Measurements from ENCODE around the gene WRAP73.

The WRAP73 gene, protein sequence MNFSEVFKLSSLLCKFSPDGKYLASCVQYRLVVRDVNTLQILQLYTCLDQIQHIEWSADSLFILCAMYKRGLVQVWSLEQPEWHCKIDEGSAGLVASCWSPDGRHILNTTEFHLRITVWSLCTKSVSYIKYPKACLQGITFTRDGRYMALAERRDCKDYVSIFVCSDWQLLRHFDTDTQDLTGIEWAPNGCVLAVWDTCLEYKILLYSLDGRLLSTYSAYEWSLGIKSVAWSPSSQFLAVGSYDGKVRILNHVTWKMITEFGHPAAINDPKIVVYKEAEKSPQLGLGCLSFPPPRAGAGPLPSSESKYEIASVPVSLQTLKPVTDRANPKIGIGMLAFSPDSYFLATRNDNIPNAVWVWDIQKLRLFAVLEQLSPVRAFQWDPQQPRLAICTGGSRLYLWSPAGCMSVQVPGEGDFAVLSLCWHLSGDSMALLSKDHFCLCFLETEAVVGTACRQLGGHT

DNA sequence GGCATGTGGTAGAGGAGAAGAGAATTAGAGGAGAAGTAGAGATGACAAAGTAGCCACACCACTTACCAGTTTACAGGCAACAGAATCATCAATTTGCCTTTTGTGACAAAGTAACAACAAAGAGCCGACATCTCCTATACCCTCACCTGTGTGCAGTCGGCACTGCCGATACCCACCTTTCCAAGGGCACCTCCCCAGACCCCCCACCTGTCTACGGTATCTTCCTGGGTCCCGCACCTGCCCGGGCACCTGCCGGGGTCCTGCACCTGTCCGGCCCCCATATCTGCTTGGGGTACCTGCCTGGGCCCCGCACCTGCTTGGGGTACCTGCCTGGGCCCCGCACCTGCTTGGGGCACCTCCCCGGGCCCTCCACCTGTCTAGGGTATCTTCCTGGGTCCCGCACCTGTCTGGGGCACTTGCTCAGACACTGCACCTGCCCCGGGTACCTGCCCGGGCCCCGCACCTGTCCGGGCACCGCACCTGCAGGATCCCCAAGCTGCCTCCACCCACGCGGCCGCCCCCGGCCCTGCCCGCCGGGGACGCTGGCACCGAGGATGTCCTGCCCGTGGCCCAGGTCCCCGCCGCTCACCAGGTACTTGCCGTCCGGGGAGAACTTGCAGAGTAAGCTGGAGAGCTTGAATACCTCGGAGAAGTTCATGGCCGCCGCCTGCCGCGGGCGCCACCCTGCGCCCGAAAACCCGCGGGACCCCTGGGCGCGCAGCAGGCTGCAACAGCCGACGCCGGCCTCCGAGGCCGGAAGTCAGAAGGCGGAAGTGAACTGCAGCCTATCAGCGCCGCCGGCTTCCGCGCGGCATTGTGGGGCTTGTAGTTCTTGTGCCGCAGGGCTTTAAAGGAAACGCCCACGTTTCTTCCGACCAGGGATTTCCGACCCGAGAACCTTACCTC lies at the start of gene WRAP73:
Gene WRAP73, minus strand, starts transcription at position 762 of the 906 bp plus-strand sequence. Its CDS starts 104 bp downstream, at position 658.
- peak; percentile 91 for DNase-seq (ENCODE audit: low spot score)

DNA sequence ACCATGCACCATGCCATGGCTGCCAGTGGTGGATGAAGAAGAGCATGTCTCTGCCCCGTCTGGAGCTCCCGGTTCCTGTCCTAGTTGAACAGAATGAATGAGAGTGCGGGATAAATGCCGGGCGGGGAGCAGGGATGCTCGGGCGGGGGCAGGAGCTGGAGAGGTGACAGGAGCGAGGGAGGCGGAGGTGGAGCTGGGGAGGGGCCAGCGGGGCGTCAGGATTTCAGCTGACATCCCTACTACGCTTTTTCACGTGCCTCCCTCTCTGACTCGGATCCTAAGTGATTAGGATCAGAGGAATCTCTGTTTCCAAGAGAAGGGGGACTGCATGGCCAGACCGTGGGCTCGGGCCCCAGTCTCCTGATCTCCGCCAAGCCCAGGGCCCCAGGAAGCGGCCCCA lies 49.7 kb upstream of the WRAP73 start:
- no peak for DNase-seq (ENCODE audit: low spot score)

DNA sequence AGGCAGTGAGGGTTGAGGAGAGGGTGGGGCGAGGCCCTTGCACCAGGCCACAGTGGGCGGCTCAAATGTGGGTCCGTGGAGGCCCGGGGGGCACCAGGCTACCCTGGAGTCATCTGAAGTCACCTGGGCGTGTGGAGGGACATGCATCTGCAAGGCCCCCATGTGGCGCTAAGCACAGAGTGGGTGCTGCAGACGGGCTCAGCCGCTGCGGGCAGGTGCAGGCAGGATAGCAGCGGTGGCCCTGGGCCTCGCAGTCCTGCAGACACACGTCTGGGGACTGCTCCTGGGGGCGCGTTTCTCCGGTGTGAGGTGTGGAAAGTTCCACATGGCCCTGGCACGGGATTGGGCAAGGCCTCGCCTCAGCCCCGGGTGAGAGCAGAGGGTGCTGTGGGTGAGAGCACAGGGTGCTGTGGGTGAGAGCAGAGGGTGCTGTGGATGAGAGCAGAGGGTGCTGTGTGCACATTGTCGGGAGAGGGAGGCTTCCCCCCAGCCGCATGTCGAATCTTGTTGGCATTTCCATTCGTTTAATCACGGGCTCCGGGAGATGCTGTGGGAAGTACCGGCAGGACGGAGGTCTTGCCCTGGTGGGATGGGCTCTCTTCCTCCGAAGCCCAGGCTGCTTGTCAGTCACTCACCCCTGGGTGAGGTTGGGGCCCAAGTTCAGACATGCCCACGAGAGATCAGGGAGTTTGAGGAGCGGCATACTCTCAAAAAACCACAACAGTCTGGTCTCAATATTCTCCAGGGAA lies 48.9 kb upstream of the WRAP73 start:
- DNase-seq (ENCODE audit: low spot score), result no peak

DNA sequence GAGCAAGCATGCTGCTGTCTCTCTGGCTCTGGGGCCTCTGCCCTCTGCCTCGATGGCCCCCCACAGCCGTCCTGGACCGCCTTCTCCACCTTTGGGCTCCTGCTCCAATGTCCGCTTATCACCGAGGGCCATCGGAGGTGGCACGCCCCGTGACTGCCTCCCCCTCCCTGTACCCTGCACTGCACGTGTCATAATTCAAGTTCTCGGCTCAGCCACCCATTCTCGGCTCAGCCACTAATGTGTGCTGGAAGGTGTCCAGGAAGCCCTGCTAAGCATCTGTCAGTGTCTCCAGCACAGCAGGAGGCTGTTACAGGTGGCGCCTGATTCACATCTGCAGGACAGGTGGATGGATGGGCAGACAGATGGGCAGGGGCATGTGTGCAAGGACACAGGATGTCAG lies 47.9 kb upstream of the WRAP73 start:
- no peak for DNase-seq (ENCODE audit: low spot score)

DNA sequence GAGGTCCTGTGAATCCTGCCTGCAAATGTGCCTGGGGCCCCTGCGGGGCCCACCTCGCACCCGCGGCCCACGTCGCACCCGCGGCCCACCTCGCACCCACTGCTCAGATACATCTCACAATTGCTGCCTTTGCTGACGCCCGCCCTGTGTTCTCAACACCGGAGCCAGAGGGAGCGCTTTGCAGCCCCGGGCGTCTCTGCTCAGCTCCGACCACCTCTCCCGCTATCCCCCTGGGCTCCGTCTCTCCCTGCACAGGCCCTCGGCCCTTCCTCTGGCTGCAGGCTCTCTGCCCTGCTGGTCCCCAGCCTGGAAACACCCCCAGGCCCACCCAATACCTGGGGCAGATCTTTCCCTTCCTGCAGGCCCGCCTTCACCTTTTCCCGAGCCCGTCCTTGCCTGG lies 47.2 kb upstream of the WRAP73 start:
- no peak for DNase-seq (ENCODE audit: low spot score)

DNA sequence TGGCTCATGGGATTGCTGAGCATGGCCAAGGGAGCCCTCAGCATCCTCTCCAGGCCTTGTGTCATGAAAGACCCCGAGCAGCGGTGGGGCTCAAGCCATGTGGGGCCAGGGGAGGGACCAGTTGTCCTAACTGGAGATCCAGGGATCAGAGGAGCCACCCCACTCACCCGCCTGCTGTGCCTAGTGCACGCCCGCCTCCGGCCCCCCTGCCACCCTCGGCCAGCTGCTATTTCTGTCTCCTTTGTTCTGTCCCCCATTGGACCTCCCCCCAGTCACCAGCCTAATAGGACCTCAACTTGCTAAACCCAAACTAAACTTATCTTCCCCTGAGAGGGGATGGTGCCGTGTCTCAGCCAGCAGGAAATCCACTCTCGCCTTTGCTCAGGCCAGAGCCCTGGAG lies 46.8 kb upstream of the WRAP73 start:
- DNase-seq (ENCODE audit: low spot score), result no peak

DNA sequence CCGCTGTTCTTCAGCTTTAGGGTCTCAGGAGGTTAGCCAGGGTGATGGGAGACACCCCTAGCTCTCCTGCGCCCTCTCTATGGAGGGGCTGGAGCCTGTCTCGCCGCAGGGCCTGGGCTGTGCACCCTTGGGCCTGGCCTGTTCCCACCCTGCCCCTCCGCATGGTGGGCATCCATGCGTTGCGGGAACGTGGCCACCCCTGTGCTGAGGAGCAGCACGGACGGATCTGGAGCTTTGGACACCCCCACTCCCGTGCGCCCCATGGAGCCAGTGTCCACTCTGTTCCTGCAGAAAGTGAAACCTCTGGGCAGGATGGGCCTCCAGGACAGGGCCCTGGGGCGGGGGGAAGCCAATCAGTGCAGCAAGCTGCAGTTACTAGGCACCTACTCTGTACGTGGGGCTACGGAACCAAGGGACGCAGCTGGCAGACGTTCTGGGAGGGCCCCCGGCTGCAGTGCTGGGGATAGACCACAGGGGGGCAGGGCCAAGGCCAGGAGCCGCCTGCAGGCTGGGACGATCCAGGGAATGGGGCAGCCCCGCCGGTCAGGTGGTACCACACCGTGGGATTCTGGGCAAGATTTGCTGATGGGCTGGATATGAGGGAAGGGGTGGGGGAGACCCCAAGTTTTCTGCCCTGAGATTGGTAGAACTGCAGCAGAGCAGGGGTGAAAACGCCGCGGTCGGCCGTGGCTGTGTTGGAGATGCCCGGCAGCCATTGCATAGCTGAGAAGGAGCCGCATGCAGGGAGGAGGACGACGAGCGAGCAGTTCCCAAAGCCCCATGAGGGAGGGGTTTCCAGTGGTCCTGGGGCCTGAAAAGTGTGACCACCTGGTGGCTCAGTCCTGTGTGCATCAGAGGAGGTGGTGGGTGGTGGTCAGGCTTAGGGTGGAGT lies 45.7 kb upstream of the WRAP73 start:
- DNase-seq (ENCODE audit: low spot score), result peak; percentile 7

DNA sequence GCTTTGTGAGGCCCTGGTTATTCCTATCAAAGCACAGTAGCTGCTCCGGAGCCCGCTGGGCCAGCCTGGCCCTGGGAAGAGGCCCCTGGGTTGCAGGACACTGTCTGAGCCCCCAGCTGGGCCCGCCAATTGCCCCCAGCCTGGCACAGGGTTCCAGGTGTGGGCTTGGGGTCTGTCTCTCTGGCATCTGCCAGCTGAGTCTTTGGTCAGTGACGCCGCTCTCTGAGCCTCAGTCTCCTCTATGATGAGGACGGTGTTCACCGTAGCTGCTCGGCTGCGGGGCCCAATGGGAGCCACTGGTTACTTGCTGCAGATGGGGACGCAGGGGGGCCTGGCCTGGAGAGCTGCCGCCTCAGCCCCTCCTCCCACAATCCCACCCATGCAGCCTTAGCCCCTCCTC lies 43.4 kb upstream of the WRAP73 start:
- no peak for DNase-seq (ENCODE audit: low spot score)

DNA sequence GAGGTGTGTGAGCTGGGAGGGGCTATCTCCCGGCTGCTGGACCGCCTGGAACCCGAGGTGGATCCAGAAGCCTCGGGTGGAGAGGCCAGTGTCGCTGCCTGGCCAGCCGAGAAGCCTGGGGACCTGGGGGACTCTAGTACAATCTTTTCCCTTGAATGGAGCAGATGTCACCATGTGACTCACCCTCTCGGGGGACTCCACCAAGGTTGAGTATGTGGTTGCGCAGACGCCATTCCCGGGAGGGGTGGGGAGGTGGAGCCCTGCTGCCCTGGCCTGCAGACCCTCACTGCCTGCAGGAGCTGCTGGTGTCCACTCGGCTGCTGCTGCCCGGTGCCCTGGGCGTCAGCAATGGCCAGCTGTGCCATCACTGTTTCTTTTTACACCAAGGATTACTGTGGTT lies 42.7 kb upstream of the WRAP73 start:
- DNase-seq (ENCODE audit: low spot score), result no peak

DNA sequence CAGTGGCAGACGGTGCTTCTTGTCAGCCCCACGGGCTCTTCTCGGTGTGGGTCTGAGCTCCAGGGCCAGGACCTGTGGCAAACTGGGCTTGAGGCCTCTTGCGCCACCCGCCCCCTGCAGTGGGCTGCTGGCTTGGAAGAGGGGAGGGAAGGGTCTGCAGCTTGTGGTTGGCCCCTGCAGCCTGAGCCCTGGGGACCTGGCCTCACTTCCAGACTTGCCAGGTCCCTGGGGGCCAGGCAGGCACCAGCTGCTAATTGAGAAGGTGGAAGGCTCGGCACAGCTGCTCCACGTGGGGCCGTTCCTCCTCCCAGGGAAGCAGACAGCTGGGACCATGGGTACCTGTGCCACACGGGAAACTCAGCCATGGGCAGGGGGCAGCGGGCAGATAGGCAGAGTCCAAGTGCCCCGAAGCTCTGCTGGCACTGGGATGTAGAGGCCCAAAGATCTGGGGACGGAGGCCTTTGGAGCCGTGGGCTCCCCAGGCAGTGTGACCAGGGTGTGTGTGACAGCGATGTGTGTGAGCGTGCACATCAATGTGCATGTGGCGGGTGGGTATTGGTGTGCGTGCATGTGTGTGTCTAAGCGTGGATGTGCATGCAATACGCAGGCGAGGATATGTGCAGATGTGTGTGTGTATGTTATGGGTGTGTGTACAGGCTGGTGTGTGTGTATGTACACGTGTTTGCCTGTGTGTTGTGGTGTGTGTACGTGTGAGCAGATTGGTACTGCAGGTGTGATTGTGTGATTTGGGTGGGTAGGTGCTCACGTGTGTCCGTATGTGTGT lies 41.7 kb upstream of the WRAP73 start:
- DNase-seq (ENCODE audit: low spot score), result no peak

DNA sequence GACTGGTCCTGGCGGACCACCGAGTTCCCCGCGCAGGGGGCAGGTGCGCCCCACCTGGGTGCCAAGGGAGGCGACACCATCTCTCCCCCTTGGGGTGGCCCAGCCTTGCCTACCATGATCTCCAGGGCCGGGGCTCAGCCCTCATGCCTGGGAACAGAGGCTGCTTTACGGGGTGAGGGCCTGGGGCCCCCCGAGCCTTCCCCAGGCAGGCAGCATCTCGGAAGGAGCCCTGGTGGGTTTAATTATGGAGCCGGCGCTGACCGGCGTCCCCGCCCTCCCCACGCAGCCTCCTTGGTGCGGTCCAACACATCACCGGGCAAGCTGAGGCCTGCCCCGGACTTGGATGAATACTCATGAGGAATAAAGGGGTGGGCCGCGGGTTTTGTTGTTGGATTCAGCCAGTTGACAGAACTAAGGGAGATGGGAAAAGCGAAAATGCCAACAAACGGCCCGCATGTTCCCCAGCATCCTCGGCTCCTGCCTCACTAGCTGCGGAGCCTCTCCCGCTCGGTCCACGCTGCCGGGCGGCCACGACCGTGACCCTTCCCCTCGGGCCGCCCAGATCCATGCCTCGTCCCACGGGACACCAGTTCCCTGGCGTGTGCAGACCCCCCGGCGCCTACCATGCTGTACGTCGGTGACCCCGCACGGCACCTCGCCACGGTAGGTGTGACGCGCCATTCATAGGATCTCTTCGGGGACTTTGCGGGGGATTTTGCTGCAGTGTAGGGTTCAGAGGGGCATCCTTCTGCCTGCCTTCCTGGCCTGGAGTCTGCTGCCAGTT lies 40.6 kb upstream of the WRAP73 start:
- DNase-seq (ENCODE audit: low spot score), result no peak

DNA sequence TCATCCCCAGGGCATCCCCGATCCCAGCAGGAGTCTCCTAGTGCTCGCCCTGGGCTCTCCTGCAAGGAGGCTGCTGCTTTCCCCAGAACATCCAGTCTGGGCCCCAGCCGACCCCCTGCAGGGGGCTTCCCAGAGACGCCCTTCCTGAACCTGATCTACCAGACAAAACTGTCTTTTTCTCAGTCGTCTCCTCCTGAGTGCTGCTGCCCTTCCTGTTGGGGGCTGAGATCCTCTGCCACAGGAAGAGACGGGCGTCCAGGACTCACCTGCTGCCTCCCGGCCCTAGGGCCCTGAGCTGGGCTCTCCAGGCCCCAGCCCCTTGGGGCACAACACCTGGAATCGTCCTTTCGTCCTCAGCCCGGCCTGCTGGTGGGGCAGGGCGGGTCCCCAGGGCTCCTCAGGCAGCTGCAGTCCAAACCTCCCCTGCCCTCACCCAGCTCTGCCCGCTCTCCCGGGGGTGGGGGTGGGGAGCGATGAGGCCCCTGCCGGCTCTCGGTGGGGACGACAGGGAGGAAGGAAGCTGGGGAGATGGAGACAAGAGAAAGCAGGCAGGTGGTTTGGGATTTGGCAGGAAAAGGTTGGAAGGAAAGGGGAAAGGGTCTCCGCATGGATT lies 39.3 kb upstream of the WRAP73 start:
- no peak for DNase-seq (ENCODE audit: low spot score)

DNA sequence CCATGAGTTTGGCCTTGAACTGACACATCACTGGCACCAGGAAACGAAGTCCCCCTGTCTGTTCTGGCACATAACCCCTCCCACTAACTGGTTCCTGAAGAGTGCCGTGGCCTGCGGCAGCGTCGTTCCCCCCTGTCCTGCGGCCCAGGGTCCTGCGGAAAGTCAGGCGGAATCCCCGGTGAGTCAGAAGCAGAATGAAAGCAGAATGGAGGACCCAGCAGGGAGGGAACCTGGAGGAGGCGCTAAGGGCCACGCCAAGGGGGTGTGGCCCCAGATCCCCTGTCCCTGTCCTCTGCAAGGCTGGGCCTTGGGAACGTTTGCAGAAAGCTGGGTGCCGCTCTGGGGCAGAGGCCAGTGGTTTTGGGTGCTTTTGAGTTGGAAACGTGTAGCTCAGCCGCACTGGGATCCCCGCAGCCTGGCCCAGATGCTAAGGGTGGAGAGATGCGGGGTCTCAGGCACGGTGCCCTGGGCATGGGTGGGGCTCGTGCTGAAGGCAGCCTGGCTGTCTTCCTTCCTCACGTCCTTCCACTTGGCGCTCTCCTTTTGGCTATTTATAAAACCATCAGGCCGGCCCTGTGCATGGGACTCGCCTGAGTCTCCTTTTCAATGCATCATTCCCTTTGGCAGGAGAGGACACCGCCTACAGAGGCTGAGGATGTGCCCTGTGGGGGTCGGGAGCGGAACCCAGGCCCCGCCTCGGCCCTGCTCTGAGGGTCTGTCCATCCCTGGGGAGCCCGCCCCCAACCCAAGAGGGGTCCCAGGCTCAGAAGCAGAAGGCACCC lies 38.6 kb upstream of the WRAP73 start:
- no peak for DNase-seq (ENCODE audit: low spot score)

DNA sequence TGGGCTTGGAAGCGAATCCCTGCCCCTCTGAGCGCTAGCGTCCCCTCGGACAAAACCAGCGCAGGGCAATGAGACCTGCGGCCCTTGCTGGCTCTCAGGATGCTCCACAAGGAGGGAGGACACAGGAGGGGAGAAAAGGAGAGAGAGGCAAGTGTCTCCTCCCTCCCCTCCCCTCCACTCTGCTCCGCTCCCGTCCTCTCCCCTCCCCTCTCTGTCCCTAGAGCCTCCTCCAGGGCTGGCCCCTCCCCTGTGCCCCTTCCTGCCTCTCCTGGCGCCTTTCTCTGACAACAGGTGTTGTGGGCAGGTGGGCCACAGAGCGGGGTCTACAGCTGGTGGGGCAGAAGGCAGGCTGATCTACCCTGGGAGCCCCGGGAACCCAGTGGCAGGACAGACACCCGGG lies 37.6 kb upstream of the WRAP73 start:
- DNase-seq (ENCODE audit: low spot score), result no peak

DNA sequence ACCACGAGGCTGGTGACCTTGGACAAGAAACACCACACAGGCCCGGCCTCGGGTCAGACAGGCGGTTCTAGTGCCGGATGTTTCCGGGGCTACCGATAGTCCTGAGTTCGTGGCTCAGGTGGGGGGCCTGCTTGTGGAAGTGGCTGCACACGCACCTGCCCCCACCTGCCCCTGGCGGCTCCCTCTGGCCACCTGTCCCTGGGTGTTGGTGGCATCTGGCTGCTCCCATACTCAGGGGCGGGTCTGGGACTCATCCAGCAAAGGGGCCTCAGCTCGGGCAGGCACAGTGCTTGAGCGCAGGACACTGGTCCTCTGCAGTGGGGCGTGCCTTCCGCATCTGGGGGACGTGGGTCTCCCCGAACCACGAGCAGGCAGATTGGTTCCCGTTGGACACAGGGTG lies 36.0 kb upstream of the WRAP73 start:
- no peak for DNase-seq (ENCODE audit: low spot score)

DNA sequence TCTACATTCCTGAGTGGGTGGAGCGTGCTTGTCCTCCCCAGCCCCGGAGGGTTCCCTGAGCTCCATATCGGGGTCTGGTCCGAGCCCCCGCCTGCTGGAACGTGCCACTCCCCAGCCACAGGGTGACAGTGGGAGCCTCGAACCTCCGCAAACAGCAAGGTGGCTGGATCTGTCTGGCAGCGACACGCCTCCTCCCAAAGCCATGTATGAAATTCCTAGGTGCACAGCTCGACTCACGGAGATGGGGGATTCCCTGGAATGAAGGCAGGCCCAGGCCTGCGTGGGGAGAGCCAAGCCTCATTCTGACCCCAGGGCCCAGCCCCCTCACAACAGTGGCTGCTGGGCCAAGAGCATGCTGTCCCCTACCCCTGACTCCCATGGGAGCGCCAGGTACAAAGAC lies 35.3 kb upstream of the WRAP73 start:
- DNase-seq (ENCODE audit: low spot score), result no peak

DNA sequence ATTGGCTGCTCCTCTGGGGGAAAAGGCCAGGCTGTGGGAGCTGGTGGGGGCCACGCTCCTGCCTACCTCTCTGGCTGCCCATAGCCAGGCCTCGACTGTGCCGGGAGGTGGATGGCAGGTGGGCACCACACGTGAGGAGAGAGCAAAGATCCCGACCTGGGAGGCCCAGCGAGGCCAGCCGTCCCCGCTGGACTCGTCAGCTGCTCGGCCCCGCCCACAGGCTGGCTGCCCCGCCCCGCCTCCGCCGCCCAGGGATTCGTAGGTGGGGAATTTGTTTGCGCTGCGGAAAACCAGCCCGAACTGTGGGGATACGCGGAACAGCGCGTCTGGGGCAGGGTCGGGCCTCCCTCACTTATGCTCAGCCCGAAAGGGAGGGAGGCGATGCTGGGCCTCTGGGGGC lies 34.1 kb upstream of the WRAP73 start:
- DNase-seq (ENCODE audit: low spot score), result no peak

DNA sequence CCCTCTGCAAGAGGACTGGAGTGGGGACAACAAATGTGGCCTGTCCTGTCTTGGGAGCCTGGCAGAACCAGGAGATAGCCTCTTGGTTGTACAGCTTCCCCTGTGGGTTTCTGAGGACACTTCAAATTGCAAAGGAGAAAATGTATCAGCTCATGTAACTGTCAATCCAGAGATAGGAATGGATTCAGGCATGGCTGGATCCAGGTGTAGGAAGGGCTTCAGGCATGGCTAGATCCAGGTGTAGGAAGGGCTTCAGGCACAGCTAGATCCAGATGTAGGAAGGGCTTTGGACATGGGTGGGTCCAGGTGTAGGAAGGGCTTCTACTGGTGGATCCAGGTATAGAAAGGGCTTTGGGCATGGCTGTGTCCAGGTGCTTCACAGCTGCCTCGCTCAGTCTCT lies 33.3 kb upstream of the WRAP73 start:
- no peak for DNase-seq (ENCODE audit: low spot score)

Data from CD4-positive, alpha-beta T cell treated with Interleukin-2 at 100 ng/mL for 4 hours (primary cell).